Measurements from ENCODE around the gene CHRND. TPM values are rescaled to one million over a fixed set of nuclear protein-coding genes. Genes with fewer than 3 reads are reported as not detected.

The CHRND gene
- total and polyA plus RNA-seq, 2 of the 13 experiments (the other 11 are each of a cell fraction or from before 2014, with no cell fraction given): 0.18 TPM; not detected in 1

DNA sequence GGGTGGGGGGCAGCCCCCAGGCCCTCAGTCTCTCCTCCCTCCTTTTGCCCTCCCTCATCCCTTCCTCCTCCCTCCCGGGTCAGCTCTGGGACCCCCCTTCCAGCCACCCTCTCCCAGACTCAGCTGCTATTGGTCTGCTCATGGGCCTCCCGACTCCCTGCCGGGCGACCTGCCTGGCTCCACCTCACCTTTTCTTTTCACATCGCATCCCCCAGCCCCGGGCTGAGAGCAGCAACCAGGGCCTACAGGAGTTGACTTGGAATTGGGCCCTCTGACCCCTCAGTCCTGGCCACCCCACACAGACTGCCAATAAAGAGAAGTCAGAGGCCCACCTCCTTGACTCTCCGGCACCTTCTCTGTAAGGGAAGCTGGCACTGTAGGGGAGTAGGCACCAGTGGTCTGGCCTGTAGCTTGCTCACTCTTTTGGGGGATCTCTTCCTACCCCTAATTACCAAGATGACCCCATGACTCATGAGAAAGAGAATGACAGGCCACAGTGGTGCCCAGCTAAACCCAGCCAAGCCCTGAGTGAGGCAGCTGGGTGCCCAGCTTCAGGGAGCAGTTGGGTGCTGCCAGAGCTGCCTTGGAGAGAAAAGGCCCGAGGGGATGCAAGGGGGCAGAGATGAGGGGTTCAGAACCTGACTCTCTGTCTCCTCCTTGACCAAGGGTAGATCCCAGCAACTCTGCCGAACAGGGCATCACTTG lies 36.3 kb upstream of the CHRND start (continued):
- TF ChIP-seq, protein P1, sequence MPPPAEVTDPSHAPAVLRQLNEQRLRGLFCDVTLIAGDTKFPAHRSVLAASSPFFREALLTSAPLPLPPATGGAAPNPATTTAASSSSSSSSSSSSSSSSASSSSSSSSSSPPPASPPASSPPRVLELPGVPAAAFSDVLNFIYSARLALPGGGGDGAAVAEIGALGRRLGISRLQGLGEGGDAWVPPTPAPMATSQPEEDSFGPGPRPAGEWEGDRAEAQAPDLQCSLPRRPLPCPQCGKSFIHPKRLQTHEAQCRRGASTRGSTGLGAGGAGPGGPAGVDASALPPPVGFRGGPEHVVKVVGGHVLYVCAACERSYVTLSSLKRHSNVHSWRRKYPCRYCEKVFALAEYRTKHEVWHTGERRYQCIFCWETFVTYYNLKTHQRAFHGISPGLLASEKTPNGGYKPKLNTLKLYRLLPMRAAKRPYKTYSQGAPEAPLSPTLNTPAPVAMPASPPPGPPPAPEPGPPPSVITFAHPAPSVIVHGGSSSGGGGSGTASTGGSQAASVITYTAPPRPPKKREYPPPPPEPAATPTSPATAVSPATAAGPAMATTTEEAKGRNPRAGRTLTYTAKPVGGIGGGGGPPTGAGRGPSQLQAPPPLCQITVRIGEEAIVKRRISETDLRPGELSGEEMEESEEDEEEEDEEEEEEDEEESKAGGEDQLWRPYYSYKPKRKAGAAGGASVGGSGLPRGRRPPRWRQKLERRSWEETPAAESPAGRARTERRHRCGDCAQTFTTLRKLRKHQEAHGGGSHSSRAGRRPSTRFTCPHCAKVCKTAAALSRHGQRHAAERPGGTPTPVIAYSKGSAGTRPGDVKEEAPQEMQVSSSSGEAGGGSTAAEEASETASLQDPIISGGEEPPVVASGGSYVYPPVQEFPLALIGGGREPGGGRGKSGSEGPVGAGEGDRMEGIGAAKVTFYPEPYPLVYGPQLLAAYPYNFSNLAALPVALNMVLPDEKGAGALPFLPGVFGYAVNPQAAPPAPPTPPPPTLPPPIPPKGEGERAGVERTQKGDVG (CRISPR knock-in tag; IDR thresholded peaks at IDR 0.05; ENCODE audit: borderline replicate concordance): no peak
- TF ChIP-seq, protein P2, sequence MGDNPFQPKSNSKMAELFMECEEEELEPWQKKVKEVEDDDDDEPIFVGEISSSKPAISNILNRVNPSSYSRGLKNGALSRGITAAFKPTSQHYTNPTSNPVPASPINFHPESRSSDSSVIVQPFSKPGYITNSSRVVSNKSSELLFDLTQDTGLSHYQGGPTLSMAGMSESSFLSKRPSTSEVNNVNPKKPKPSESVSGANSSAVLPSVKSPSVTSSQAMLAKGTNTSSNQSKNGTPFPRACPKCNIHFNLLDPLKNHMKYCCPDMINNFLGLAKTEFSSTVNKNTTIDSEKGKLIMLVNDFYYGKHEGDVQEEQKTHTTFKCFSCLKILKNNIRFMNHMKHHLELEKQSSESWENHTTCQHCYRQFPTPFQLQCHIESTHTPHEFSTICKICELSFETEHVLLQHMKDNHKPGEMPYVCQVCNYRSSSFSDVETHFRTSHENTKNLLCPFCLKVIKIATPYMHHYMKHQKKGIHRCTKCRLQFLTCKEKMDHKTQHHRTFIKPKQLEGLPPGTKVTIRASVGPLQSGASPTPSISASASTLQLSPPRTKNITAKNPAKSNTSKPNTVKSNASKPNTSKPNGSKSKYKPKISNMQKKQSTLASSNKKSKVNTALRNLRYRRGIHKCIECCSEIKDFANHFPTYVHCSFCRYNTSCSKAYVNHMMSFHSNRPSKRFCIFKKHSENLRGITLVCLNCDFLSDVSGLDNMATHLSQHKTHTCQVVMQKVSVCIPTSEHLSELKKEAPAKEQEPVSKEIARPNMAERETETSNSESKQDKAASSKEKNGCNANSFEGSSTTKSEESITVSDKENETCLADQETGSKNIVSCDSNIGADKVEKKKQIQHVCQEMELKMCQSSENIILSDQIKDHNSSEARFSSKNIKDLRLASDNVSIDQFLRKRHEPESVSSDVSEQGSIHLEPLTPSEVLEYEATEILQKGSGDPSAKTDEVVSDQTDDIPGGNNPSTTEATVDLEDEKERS (CRISPR knock-in tag; IDR thresholded peaks at IDR 0.05): no peak
- TF ChIP-seq RBM39 (IDR thresholded peaks at IDR 0.05; ENCODE audit: low read depth, low read length, poor library complexity, severe bottlenecking) (no peak), NR2C2 (CRISPR knock-in tag; IDR thresholded peaks at IDR 0.05; ENCODE audit: borderline replicate concordance) (no peak), STAT5B (CRISPR knock-in tag; IDR thresholded peaks at IDR 0.05) (no peak)
- TF ChIP-seq, protein P3, sequence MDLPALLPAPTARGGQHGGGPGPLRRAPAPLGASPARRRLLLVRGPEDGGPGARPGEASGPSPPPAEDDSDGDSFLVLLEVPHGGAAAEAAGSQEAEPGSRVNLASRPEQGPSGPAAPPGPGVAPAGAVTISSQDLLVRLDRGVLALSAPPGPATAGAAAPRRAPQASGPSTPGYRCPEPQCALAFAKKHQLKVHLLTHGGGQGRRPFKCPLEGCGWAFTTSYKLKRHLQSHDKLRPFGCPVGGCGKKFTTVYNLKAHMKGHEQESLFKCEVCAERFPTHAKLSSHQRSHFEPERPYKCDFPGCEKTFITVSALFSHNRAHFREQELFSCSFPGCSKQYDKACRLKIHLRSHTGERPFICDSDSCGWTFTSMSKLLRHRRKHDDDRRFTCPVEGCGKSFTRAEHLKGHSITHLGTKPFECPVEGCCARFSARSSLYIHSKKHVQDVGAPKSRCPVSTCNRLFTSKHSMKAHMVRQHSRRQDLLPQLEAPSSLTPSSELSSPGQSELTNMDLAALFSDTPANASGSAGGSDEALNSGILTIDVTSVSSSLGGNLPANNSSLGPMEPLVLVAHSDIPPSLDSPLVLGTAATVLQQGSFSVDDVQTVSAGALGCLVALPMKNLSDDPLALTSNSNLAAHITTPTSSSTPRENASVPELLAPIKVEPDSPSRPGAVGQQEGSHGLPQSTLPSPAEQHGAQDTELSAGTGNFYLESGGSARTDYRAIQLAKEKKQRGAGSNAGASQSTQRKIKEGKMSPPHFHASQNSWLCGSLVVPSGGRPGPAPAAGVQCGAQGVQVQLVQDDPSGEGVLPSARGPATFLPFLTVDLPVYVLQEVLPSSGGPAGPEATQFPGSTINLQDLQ (CRISPR knock-in tag; IDR thresholded peaks at IDR 0.05): no peak
